Nephron progenitor cell (in vitro differentiated cells): ENCODE measurements around the gene GAGE1.
A peak's percentile ranks its signal among the peaks of the same experiment; 100 is the strongest.

ENCODE experiments used
- DNase-seq: peaks from one replicate; pipeline ENCODE4 v3.0.0; 2021
- H3K27ac Mint-ChIP-seq: 2 replicates; pipeline ENCODE4 v1.8.0; 2021; ENCODE audit warnings: mild to moderate bottlenecking, moderate library complexity, mixed read lengths
- H3K27me3 Mint-ChIP-seq: 2 replicates; pipeline ENCODE4 v1.8.0; 2021; ENCODE audit warnings: mild to moderate bottlenecking, low read depth, mixed read lengths; ENCODE audit not compliant: poor library complexity
- H3K36me3 Mint-ChIP-seq: 2 replicates; pipeline ENCODE4 v1.8.0; 2021; ENCODE audit warnings: low read depth, mixed read lengths
- H3K4me1 Mint-ChIP-seq: 2 replicates; pipeline ENCODE4 v1.8.0; 2021; ENCODE audit warnings: mixed read lengths
- H3K4me3 Mint-ChIP-seq: 2 replicates; pipeline ENCODE4 v1.8.0; 2021; ENCODE audit warnings: mild to moderate bottlenecking, moderate library complexity, mixed read lengths
- H3K9me3 Mint-ChIP-seq: 2 replicates; pipeline ENCODE4 v1.8.0; 2021; ENCODE audit warnings: mild to moderate bottlenecking, moderate library complexity, mixed read lengths
- CTCF ChIP-seq: fragments of 200-600 bp; sonication (generic); IDR thresholded peaks from 2 replicates; pipeline ENCODE4 v1.5.0; 2021; ENCODE audit warnings: antibody characterized with exemption

Gene GAGE1

GRCh38 chrX:49610718-49611310 lies 12.0 kb downstream of the GAGE1 start:
- Mint-ChIP-seq H3K36me3 (peaks cover 5% of the 10 kb centered on the region), H3K9me3 (peaks cover 61% of the 10 kb centered on the region), H3K27me3 (peaks cover 4% of the 10 kb centered on the region), H3K4me3 (no peak overlapping the region), H3K4me1 (no peaks in the 10 kb centered on the region), H3K27ac (no peak overlapping the region)
- DNase-seq = no peak
- TF ChIP-seq CTCF = no peak

GRCh38 chrX:49618574-49618973 lies 19.8 kb downstream of the GAGE1 start:
- DNase-seq = no peak
- peaks cover 48% of the 10 kb centered on the region for H3K9me3 Mint-ChIP-seq
- H3K27me3 Mint-ChIP-seq = no peaks in the 10 kb centered on the region
- no peak for TF ChIP-seq CTCF
- H3K4me1 Mint-ChIP-seq = no peaks in the 10 kb centered on the region
- no peak overlapping the region for H3K27ac Mint-ChIP-seq
- H3K4me3 Mint-ChIP-seq = no peak overlapping the region
- no peaks in the 10 kb centered on the region for H3K36me3 Mint-ChIP-seq

GRCh38 chrX:49627086-49627777 lies 28.4 kb downstream of the GAGE1 start:
- peaks cover 82% of the 10 kb centered on the region for H3K9me3 Mint-ChIP-seq
- no peak overlapping the region for H3K4me3 Mint-ChIP-seq
- H3K36me3 Mint-ChIP-seq = peaks cover 4% of the 10 kb centered on the region
- H3K27ac Mint-ChIP-seq = no peak overlapping the region
- no peak for TF ChIP-seq CTCF
- DNase-seq = peak; percentile 3
- H3K4me1 Mint-ChIP-seq = no peaks in the 10 kb centered on the region
- H3K27me3 Mint-ChIP-seq = peaks cover 7% of the 10 kb centered on the region

- peaks cover 37% of the 10 kb centered on the region for H3K9me3 Mint-ChIP-seq
- no peaks in the 10 kb centered on the region for H3K4me1 Mint-ChIP-seq
- H3K4me3 Mint-ChIP-seq = no peak overlapping the region
- no peaks in the 10 kb centered on the region for H3K36me3 Mint-ChIP-seq
- no peaks in the 10 kb centered on the region for H3K27me3 Mint-ChIP-seq
- TF ChIP-seq CTCF = no peak
- no peak overlapping the region for H3K27ac Mint-ChIP-seq
- no peak for DNase-seq
Observed at GRCh38 chrX:49644991-49645637, 46.3 kb downstream of the GAGE1 start.

GRCh38 chrX:49656533-49656932 lies 57.7 kb downstream of the GAGE1 start:
- no peaks in the 10 kb centered on the region for H3K4me1 Mint-ChIP-seq
- no peak for TF ChIP-seq CTCF
- H3K4me3 Mint-ChIP-seq = no peak overlapping the region
- DNase-seq = no peak
- H3K36me3 Mint-ChIP-seq = no peaks in the 10 kb centered on the region
- no peak overlapping the region for H3K27ac Mint-ChIP-seq
- H3K27me3 Mint-ChIP-seq = peaks cover 6% of the 10 kb centered on the region
- peaks cover 52% of the 10 kb centered on the region for H3K9me3 Mint-ChIP-seq
